ENCODE data around the gene ANKRD9.

ANKRD9 gene

DNA sequence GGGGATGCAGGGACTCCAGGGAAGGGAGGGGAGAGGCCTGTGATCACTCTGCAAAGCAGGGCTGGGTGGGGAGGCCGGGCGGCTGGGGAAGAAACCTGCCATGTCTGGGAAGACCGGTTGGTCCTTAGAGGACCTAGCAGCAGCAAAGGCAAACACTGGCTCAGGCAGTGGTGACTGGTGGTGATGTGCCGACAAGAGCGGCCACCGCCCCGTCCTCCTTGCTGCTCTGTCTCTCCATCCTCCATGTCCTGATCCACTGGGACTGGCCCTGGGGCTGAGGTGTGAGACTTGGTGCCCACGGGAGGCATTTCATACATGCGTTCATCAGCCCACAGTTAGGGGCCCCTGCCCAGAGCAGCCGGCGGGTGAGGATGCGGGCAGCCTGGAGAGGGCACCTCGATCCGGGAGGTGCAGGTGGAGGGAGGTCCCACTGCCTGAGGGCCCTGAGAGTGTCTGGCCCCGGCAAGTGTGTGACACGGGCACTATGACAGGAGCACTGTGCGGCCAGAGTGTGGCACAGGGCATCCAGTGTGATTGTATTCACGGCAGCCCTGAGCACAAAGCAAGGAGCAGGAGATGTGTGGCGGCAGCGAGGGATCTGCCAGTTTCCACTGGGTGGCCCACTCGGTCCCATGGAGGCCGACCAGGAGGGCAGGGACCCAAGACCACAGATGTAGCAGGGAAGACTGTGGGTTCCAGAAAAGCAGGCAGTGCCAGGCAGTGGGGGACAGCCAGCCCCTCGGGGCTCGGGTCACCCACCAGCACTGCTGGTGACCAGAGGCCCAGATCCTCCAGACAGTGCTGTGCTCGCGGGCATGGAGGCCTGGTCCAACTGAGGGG, 13.9 kb downstream of the ANKRD9 start:
- DNase-seq (ENCODE audit: low read depth), result no peak
- no peak overlapping the region for H3K4me3 ChIP-seq (ENCODE audit: low read depth, low read length)
- TF ChIP-seq, protein P1, sequence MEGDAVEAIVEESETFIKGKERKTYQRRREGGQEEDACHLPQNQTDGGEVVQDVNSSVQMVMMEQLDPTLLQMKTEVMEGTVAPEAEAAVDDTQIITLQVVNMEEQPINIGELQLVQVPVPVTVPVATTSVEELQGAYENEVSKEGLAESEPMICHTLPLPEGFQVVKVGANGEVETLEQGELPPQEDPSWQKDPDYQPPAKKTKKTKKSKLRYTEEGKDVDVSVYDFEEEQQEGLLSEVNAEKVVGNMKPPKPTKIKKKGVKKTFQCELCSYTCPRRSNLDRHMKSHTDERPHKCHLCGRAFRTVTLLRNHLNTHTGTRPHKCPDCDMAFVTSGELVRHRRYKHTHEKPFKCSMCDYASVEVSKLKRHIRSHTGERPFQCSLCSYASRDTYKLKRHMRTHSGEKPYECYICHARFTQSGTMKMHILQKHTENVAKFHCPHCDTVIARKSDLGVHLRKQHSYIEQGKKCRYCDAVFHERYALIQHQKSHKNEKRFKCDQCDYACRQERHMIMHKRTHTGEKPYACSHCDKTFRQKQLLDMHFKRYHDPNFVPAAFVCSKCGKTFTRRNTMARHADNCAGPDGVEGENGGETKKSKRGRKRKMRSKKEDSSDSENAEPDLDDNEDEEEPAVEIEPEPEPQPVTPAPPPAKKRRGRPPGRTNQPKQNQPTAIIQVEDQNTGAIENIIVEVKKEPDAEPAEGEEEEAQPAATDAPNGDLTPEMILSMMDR (conservative IDR thresholded peaks at IDR 0.05; ENCODE audit: low read depth, low read length), result no peak

DNA sequence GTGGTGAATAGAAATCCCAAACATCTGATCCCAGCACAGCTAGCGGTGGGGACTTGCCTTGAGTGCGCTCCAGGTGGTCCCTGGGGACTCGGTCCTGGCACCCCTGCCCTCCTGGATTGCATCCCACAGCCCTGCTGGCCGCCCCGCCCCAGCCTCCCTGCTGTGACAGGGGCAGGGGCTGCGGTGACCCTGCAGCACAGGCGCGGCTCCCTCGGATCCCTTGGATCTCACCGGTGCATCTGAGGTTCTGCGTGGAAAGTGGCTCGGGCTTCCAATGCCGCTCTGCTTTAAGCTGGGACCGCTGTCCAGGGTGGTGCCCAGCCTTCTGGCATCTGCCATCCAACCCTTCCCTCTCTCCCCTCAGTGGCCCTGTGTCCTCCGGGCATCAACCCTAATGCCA, 16.0 kb downstream of the ANKRD9 start:
- no peak for DNase-seq (ENCODE audit: low read depth)
- H3K4me3 ChIP-seq (ENCODE audit: low read depth, low read length), result no peak overlapping the region
- TF ChIP-seq, protein P1 (conservative IDR thresholded peaks at IDR 0.05; ENCODE audit: low read depth, low read length), result no peak

DNA sequence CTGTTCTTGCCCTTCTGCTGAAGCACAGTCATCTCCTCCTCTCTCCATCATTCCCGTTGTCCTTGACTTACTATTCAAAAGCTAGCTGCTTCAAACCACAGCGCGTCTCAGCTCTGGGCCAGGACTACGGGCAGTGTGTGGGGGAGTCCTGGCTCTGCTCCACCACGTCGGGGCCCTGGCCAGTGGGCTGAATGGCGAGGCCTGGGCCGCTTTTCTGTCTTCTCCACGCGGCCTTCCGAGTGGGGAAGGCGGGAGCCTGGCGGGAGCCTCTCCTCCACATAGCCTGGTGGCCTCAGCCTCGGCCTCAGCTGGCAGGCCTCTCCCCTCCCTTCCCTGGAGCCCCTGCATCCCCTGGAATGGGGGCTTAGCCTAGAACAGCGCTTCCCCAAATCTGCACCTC, 16.5 kb downstream of the ANKRD9 start:
- TF ChIP-seq, protein P1 (conservative IDR thresholded peaks at IDR 0.05; ENCODE audit: low read depth, low read length), result no peak
- no peak for DNase-seq (ENCODE audit: low read depth)
- no peak overlapping the region for H3K4me3 ChIP-seq (ENCODE audit: low read depth, low read length)

DNA sequence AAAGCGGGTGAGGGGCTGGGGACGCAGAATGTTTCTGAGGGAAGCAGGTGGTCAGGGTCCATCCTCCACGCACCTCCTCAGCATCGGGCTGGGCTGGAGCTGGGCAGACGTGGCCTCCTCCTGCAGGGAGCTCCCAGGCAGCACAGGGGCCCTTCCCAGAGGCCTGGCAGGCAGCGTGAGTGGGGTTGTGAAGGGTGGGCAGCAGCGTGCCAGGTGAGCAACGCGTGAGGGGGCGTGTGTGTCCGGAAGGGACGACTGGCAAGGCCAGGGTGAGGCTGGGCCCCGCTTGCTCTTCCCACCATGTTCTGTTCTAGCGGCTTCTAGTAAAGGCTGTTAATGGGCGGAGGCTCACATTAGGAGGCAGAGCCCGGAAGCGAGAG, 17.1 kb downstream of the ANKRD9 start:
- TF ChIP-seq, protein P1 (conservative IDR thresholded peaks at IDR 0.05; ENCODE audit: low read depth, low read length), result no peak
- no peak overlapping the region for H3K4me3 ChIP-seq (ENCODE audit: low read depth, low read length)
- no peak for DNase-seq (ENCODE audit: low read depth)

DNA sequence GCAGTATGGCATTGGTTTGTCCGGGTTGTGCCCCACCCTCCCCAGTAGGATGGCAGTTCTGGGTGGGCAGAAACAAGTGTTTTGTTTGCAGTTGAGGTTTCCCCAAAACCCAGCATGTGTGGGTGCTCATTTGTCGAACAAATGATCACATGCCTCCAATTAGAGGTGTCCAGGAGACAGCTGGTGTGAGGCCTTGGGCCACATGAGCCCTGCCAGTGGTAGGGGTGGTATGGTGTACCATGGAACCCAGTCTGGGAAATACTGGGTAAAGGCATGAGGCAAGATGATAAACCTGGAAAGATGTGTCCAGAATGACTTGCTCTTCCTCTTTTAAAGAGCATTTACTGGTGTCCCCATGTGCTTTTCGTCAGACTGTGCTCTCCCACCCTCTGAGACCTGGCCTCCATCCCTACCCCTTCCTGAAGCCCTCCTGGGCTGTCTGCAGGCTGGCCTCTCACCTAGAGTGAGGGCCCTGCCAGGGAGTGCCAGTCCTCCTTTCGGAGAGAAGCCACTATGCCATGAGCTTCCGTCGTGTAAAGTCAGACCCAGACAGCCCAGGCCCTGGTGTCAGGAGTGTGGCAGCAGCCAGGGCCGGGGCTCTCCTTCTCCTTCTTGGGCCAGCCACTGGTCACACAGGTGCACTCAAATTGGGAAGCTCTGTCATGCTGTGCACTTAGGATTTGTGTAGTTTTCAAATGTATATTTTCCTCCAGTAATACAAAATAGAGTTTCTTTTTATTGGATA, 17.6 kb downstream of the ANKRD9 start:
- H3K4me3 ChIP-seq (ENCODE audit: low read depth, low read length), result no peak overlapping the region
- no peak for DNase-seq (ENCODE audit: low read depth)
- TF ChIP-seq, protein P1 (conservative IDR thresholded peaks at IDR 0.05; ENCODE audit: low read depth, low read length), result no peak

DNA sequence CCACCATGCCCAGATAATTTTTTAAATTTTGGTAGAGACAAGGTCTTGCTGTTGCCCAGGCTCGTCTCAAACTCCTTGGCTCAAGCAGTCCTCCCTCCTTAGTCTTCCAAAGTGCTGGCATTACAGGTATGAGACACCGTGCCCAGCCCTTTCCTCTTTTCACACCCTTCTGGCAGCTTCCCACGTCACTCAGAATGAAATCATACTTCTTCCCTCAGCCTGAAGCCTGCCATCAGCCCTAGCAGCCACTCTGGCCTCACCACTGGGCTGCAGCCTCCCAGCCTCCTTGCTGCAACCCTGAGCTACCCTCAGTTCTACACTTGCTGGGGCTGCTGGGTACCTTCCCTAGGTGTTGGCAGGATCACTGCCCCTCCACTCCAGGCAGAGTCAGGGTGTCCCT, 18.2 kb downstream of the ANKRD9 start:
- DNase-seq (ENCODE audit: low read depth), result no peak
- H3K4me3 ChIP-seq (ENCODE audit: low read depth, low read length), result no peak overlapping the region
- TF ChIP-seq, protein P1 (conservative IDR thresholded peaks at IDR 0.05; ENCODE audit: low read depth, low read length), result no peak

All from choroid plexus epithelial cell (primary cell).